Neural cell (in vitro differentiated cells): ENCODE measurements around the gene HMBS. TPM values are rescaled to one million over a fixed set of nuclear protein-coding genes. Genes with fewer than 3 reads are reported as not detected.

Experiments
- H2AFZ ChIP-seq: fragments of 200-600, 300-800 bp; sonication (generic), shearing (Covaris generic); 2 replicates; pipeline ENCODE4 v1.6.0; 2014; ENCODE audit warnings: low read depth, mild to moderate bottlenecking, antibody characterized with exemption, low read length, moderate library complexity
- H3F3A ChIP-seq: fragments of 200-600 bp; shearing (Covaris generic); 2 replicates; pipeline ENCODE4 v1.6.1; 2016; ENCODE audit warnings: mild to moderate bottlenecking, moderate library complexity, mixed read lengths, antibody characterized with exemption, low read length; ENCODE audit not compliant: insufficient read depth, poor library complexity, severe bottlenecking
- H3K27ac ChIP-seq: fragments of 200-600, 300-800 bp; sonication (generic), shearing (Covaris generic); 2 replicates; pipeline ENCODE4 v1.5.1; 2014; ENCODE audit warnings: mild to moderate bottlenecking, low read length, moderate library complexity
- H3K27me3 ChIP-seq: fragments of 300-800, 200-600 bp; sonication (generic), shearing (Covaris generic); 2 replicates; pipeline ENCODE4 v1.6.0; 2014; ENCODE audit warnings: mild to moderate bottlenecking, low read depth, low read length, moderate library complexity; ENCODE audit not compliant: insufficient read depth
- H3K36me3 ChIP-seq: fragments of 300-800, 200-600 bp; sonication (generic), shearing (Covaris generic); 2 replicates; pipeline ENCODE4 v1.5.1; 2014; ENCODE audit warnings: mild to moderate bottlenecking, antibody characterized with exemption, low read length, moderate library complexity; ENCODE audit not compliant: insufficient read depth
- H3K4me2 ChIP-seq: fragments of 300-800, 200-600 bp; sonication (generic), shearing (Covaris generic); 2 replicates; pipeline ENCODE4 v1.6.0; 2014; ENCODE audit warnings: mild to moderate bottlenecking, low read length
- H3K4me3 ChIP-seq: fragments of 300-800, 200-600 bp; sonication (generic), shearing (Covaris generic); 2 replicates; pipeline ENCODE4 v1.5.1; 2014; ENCODE audit warnings: mild to moderate bottlenecking, low read length, moderate library complexity
- H3K79me2 ChIP-seq: fragments of 200-600 bp; shearing (Covaris generic); replicated peaks from 2 replicates; pipeline ENCODE4 v1.6.0; 2014; ENCODE audit warnings: mild to moderate bottlenecking, low read length, moderate library complexity; ENCODE audit not compliant: insufficient read depth
- H3K9ac ChIP-seq: fragments of 300-800, 200-600 bp; sonication (generic), shearing (Covaris generic); 2 replicates; pipeline ENCODE4 v1.6.1; 2016; ENCODE audit warnings: mild to moderate bottlenecking, low read length, mixed read lengths
- H3K9me2 ChIP-seq: fragments of 200-600 bp; shearing (Covaris generic); 2 replicates; pipeline ENCODE4 v1.6.1; 2016; ENCODE audit warnings: mild to moderate bottlenecking, low read length, mixed read lengths; ENCODE audit not compliant: insufficient read depth
- H3K9me3 ChIP-seq: fragments of 200-600, 300-800 bp; sonication (generic), shearing (Covaris generic); 2 replicates; pipeline ENCODE4 v1.6.1; 2016; ENCODE audit warnings: mild to moderate bottlenecking, mixed run types, low read length, moderate library complexity, mixed read lengths
- H4K20me1 ChIP-seq: fragments of 200-600 bp; shearing (Covaris generic); 2 replicates; pipeline ENCODE4 v1.6.1; 2016; ENCODE audit warnings: mild to moderate bottlenecking, mixed run types; ENCODE audit not compliant: insufficient read depth
- CTCF ChIP-seq: fragments of 450-650 bp; IDR thresholded peaks from 2 replicates; pipeline ENCODE4 v1.5.1; 2014; ENCODE audit warnings: antibody characterized with exemption, mild to moderate bottlenecking, moderate library complexity; ENCODE audit not compliant: poor library complexity, severe bottlenecking
- EP300 ChIP-seq: fragments of 450-650 bp; conservative IDR thresholded peaks from 2 replicates; pipeline ENCODE4 v1.6.1; 2014; ENCODE audit warnings: antibody characterized with exemption, mild to moderate bottlenecking, moderate library complexity; ENCODE audit not compliant: poor library complexity, severe bottlenecking
- EZH2 ChIP-seq: fragments of 200-600, 300-800 bp; shearing (Covaris generic), sonication (generic); IDR thresholded peaks from 2 replicates; pipeline ENCODE4 v1.6.1; 2014; ENCODE audit warnings: antibody characterized with exemption, low read length, borderline replicate concordance, mild to moderate bottlenecking; ENCODE audit not compliant: insufficient read depth, poor library complexity, severe bottlenecking
- MXI1 ChIP-seq: fragments of 450-650 bp; conservative IDR thresholded peaks from 2 replicates; pipeline ENCODE4 v1.6.1; 2014; ENCODE audit warnings: antibody characterized with exemption, mild to moderate bottlenecking; ENCODE audit not compliant: poor library complexity, severe bottlenecking
- POLR2AphosphoS5 ChIP-seq: IDR thresholded peaks from 2 replicates; pipeline ENCODE4 v1.6.1; 2012
- RAD21 ChIP-seq: fragments of 450-650 bp; conservative IDR thresholded peaks from 2 replicates; pipeline ENCODE4 v1.6.1; 2014; ENCODE audit warnings: antibody characterized with exemption, mild to moderate bottlenecking, moderate library complexity
- REST ChIP-seq: IDR thresholded peaks from 2 replicates; pipeline ENCODE4 v1.6.1; 2012; ENCODE audit warnings: borderline replicate concordance
- SMC3 ChIP-seq: fragments of 450-650 bp; conservative IDR thresholded peaks from 2 replicates; pipeline ENCODE4 v1.6.1; 2014; ENCODE audit warnings: antibody characterized with exemption, mild to moderate bottlenecking, moderate library complexity; ENCODE audit not compliant: poor library complexity
- TAF1 ChIP-seq: IDR thresholded peaks from 2 replicates; pipeline ENCODE4 v1.6.1; 2012; ENCODE audit warnings: low read depth
- polyA plus RNA-seq: library from polyadenylated mRNA; depleted of rRNA; stranded (reverse); fragments of >200 nt; gene quantifications from 2 replicates; pipeline ENCODE4 v1.2.3, GENCODE V29; 2014

The HMBS gene
- polyA plus RNA-seq, 1 donor from 2014 or later: 15.9 TPM

GRCh38 chr11:119091966-119092879 lies 7.5 kb downstream of the HMBS start:
- Histone ChIP-seq H2AFZ (no peak overlapping the region), H4K20me1 (no peaks in the 10 kb centered on the region), H3K9ac (no peak overlapping the region), H3K36me3 (no peaks in the 10 kb centered on the region), H3F3A (no peaks in the 10 kb centered on the region), H3K9me2 (no peaks in the 10 kb centered on the region), H3K27me3 (no peaks in the 10 kb centered on the region), H3K9me3 (no peaks in the 10 kb centered on the region), H3K27ac (no peak overlapping the region), H3K79me2 (peaks cover 23% of the 10 kb centered on the region), H3K4me2 (no peak overlapping the region), H3K4me3 (peak overlapping the region; percentile 92)
- TF ChIP-seq POLR2AphosphoS5 (no peak), SMC3 (no peak), CTCF (no peak), RAD21 (no peak), MXI1 (no peak), EP300 (no peak), TAF1 (no peak), REST (no peak), EZH2 (no peak)

- Histone ChIP-seq H3F3A (no peaks in the 10 kb centered on the region), H3K36me3 (no peaks in the 10 kb centered on the region), H3K27me3 (no peaks in the 10 kb centered on the region), H3K4me3 (peak overlapping the region; percentile 92), H3K4me2 (peak overlapping the region; percentile 77), H2AFZ (no peak overlapping the region), H3K27ac (peak overlapping the region; percentile 25), H3K9ac (peak overlapping the region; percentile 71), H3K79me2 (peaks cover 23% of the 10 kb centered on the region), H4K20me1 (no peaks in the 10 kb centered on the region), H3K9me3 (no peaks in the 10 kb centered on the region), H3K9me2 (no peaks in the 10 kb centered on the region)
- TF ChIP-seq RAD21 (no peak), MXI1 (no peak), TAF1 (no peak), EZH2 (no peak), CTCF (no peak), SMC3 (no peak), EP300 (no peak), POLR2AphosphoS5 (no peak), REST (no peak)
These were observed 8.5 kb downstream of the HMBS start for GRCh38 chr11:119092880-119093842.
